OCI-LY7 (cell line): Measurements from ENCODE around the gene RABEP1.

Experiments
- EZH2phosphoT487 ChIP-seq: fragments of 200-600 bp; sonication (generic); IDR thresholded peaks from 2 replicates; pipeline ENCODE4 v1.6.1; 2018; ENCODE audit warnings: low read depth, borderline replicate concordance, mild to moderate bottlenecking, mixed run types, antibody characterized with exemption, low read length, moderate library complexity, mixed read lengths
- TF ChIP-seq, protein P1 (sequence below): fragments of 200-600 bp; sonication (generic); conservative IDR thresholded peaks from 2 replicates; pipeline ENCODE4 v1.5.1; 2014; ENCODE audit warnings: mild to moderate bottlenecking, antibody characterized with exemption, low read length, moderate library complexity, mixed read lengths

DNA sequence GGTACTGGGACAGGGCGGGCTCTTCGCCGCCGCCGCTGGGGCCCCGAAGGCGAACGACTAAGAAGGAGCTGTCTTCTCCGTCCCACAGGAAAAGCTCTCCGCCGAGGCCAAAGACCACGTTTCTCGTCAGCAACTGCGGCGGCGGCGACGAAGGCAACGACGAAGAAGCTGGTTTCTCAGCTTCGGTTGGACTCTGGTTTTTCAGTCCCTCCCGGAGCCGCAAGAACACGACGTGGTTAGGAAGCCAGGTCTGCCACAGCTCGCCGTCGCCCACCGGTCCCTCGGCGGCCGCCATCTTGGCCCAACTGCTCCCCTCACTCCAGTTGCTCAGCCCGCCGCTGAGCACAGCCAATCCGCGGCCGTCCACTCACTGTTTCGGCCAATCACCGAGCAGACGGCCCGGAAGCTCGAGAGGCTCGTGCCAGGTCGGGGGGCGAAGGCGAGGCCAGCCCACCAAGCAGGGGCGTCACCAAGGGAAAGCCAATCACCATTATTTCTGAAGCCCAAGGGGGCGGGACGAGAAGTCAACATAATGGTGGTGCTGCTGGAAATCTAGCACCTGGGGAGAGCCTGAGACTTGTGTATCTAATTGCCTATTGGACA lies 137.4 kb downstream of the RABEP1 start, which contains the start of gene NUP88:
- TF ChIP-seq, protein P1, sequence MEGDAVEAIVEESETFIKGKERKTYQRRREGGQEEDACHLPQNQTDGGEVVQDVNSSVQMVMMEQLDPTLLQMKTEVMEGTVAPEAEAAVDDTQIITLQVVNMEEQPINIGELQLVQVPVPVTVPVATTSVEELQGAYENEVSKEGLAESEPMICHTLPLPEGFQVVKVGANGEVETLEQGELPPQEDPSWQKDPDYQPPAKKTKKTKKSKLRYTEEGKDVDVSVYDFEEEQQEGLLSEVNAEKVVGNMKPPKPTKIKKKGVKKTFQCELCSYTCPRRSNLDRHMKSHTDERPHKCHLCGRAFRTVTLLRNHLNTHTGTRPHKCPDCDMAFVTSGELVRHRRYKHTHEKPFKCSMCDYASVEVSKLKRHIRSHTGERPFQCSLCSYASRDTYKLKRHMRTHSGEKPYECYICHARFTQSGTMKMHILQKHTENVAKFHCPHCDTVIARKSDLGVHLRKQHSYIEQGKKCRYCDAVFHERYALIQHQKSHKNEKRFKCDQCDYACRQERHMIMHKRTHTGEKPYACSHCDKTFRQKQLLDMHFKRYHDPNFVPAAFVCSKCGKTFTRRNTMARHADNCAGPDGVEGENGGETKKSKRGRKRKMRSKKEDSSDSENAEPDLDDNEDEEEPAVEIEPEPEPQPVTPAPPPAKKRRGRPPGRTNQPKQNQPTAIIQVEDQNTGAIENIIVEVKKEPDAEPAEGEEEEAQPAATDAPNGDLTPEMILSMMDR, result no peak
- no peak for TF ChIP-seq EZH2phosphoT487
